HFFc6 (cell line): ENCODE data around the gene HS6ST2. TPM values are rescaled to one million over a fixed set of nuclear protein-coding genes. Genes with fewer than 3 reads are reported as not detected.

Experiments used
- DNase-seq: peaks from one replicate; pipeline ENCODE4 v3.0.0-alpha.2; 2018
- H3K27ac Mint-ChIP-seq: 2 replicates; pipeline ENCODE4 v1.8.0; 2020; ENCODE audit warnings: mild to moderate bottlenecking, mixed read lengths
- H3K27me3 Mint-ChIP-seq: 2 replicates; pipeline ENCODE4 v1.8.0; 2021; ENCODE audit warnings: mild to moderate bottlenecking, moderate library complexity, mixed read lengths; ENCODE audit not compliant: insufficient read depth
- H3K36me3 Mint-ChIP-seq: 2 replicates; pipeline ENCODE4 v1.8.0; 2021; ENCODE audit warnings: low read depth, mixed read lengths
- H3K4me1 Mint-ChIP-seq: 2 replicates; pipeline ENCODE4 v1.8.0; 2020; ENCODE audit warnings: low read depth, mixed read lengths
- H3K4me3 Mint-ChIP-seq: 2 replicates; pipeline ENCODE4 v1.8.0; 2020; ENCODE audit warnings: mild to moderate bottlenecking, moderate library complexity, mixed read lengths
- H3K9me3 Mint-ChIP-seq: 2 replicates; pipeline ENCODE4 v1.8.0; 2020; ENCODE audit warnings: mild to moderate bottlenecking, mixed read lengths
- total RNA-seq, 6 experiments: library from RNA; stranded (reverse); fragmentation: NEBNext Ultra II Directional; extraction: Animal tissue kit (Norgen Biotek cat#: 25700); gene quantifications; 2 replicates in 1 of 6; 3 replicates in 5 of 6; pipeline ENCODE4 v1.2.3, GENCODE V29; 2021
- TF ChIP-seq, protein P1 (sequence below): fragments of 200-600 bp; sonication (generic); IDR thresholded peaks from 2 replicates; pipeline ENCODE4 v1.5.0; 2021; ENCODE audit warnings: antibody characterized with exemption, mild to moderate bottlenecking

Gene HS6ST2
- total RNA-seq, 6 experiments from 2014 or later = not detected

DNA sequence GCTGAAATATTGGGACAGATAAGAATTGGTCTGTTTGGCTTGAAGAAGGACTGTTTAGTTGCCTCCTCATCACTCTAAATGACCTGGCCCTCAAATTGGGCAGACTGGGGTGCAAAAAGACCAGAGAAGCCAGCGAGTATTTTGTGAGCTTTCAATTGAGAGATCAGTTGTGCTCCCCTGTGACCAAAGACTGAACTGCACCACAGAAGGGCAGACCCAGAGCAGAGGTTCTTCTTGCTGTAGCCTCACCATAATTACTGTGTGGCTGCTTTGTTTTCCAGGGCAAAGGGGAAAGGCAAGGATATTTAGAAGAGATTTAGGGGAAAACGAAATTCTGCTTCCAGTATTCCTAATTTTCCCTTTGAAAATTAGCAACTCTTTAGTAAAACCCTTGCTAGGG, 365.5 kb downstream of the HS6ST2 start:
- DNase-seq = no peak
- H3K4me3 Mint-ChIP-seq = no peak overlapping the region

DNA sequence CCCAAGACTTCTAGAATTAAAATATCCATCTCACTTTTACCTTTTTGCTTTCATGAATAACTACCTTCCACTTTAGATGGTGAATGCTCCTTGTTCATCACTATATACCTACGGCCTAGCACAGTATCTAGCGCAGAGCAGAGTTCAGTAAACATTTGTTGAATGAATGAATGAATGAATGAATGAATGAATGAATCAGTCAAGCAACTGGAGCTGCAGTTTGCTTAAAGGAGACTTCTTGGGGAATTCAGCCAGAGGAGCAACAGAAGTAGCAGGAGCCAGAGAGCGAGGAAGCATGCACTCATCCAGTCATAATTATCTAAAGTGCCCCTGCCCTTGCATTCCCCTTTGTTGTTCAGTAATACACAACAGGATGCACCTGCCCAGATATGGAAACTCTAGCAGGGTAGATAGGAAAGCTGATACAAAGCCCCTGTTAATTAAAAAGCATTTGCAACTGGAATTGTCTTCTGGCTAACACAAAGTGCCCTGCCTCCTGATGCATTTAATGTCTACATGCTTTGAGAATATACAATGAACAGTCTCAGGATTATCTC, 366.6 kb downstream of the HS6ST2 start:
- H3K4me1 Mint-ChIP-seq = no peaks in the 10 kb centered on the region
- H3K36me3 Mint-ChIP-seq = no peaks in the 10 kb centered on the region
- H3K4me3 Mint-ChIP-seq = no peak overlapping the region
- TF ChIP-seq, protein P1, sequence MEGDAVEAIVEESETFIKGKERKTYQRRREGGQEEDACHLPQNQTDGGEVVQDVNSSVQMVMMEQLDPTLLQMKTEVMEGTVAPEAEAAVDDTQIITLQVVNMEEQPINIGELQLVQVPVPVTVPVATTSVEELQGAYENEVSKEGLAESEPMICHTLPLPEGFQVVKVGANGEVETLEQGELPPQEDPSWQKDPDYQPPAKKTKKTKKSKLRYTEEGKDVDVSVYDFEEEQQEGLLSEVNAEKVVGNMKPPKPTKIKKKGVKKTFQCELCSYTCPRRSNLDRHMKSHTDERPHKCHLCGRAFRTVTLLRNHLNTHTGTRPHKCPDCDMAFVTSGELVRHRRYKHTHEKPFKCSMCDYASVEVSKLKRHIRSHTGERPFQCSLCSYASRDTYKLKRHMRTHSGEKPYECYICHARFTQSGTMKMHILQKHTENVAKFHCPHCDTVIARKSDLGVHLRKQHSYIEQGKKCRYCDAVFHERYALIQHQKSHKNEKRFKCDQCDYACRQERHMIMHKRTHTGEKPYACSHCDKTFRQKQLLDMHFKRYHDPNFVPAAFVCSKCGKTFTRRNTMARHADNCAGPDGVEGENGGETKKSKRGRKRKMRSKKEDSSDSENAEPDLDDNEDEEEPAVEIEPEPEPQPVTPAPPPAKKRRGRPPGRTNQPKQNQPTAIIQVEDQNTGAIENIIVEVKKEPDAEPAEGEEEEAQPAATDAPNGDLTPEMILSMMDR = no peak
- peaks cover 4% of the 10 kb centered on the region for H3K27me3 Mint-ChIP-seq
- no peak for DNase-seq
- no peaks in the 10 kb centered on the region for H3K9me3 Mint-ChIP-seq
- no peak overlapping the region for H3K27ac Mint-ChIP-seq

More for the DNA sequence above, 365.5 kb downstream of the HS6ST2 start:
- peaks cover 4% of the 10 kb centered on the region for H3K27me3 Mint-ChIP-seq
- H3K9me3 Mint-ChIP-seq = no peaks in the 10 kb centered on the region
- no peaks in the 10 kb centered on the region for H3K36me3 Mint-ChIP-seq
- TF ChIP-seq, protein P1 = peak; percentile 30; the same call in 1 of the 2 replicates
- H3K4me1 Mint-ChIP-seq = no peaks in the 10 kb centered on the region
- no peak overlapping the region for H3K27ac Mint-ChIP-seq

DNA sequence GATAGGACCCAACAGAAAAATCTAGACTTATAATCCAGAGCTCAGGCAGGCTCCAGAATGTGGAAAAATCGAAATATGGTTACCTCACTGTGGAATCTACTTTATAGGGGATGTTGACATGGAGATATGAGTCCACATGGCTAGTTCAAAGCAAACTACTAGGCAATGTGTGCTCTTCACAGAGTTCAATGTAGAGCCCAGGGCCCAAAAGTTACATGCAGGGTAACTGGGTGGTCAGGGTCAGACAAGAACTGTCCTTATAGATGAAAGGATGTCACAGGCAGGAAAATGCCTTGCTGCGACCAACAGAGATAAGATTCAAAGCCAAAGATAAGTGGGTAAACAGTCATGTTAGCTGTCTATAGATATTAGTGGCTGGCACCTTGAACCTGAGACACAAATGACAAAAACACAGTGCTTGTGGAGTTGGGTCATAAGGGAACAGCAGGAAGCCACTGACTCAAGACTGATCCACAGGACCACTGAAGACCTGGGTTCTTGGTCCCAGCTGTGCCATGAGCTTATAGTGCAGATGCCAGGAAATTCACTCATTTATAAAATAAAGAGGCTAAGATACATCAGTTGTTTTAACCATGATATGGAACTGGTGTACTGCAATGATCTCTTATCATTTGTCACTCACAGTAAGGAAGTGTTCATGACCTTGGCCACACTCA, 367.9 kb downstream of the HS6ST2 start:
- peaks cover 4% of the 10 kb centered on the region for H3K27me3 Mint-ChIP-seq
- H3K27ac Mint-ChIP-seq = no peak overlapping the region
- TF ChIP-seq, protein P1 = no peak
- H3K36me3 Mint-ChIP-seq = no peaks in the 10 kb centered on the region
- H3K4me3 Mint-ChIP-seq = no peak overlapping the region
- H3K4me1 Mint-ChIP-seq = no peaks in the 10 kb centered on the region
- DNase-seq = no peak
- H3K9me3 Mint-ChIP-seq = no peaks in the 10 kb centered on the region

DNA sequence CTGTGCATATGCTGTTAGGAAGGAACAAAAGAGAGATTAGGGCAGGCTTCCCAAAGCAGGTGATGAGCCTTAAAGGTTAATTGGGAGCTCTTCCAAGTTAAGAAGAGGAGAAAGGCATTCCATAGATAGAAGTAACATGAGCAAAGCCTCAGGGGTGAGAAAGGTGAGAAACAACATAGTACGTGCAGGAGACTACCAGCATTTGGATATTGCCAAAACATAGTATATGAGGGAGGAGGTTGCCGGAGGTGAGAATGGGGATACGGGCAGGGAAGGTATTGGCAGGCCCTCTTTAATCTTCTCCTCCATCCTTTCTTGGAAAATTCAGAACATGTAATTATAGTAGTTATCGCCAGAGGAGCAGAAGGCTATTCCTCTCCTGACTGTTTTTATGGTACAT, 373.5 kb downstream of the HS6ST2 start:
- Mint-ChIP-seq H3K9me3 (no peaks in the 10 kb centered on the region), H3K27ac (no peak overlapping the region), H3K36me3 (no peaks in the 10 kb centered on the region), H3K4me3 (no peak overlapping the region), H3K27me3 (0 out of 2 replicates have a peak, but pooled peaks cover 2% of the 10 kb centered on the region), H3K4me1 (no peaks in the 10 kb centered on the region)
- DNase-seq = no peak
- TF ChIP-seq, protein P1 = no peak

DNA sequence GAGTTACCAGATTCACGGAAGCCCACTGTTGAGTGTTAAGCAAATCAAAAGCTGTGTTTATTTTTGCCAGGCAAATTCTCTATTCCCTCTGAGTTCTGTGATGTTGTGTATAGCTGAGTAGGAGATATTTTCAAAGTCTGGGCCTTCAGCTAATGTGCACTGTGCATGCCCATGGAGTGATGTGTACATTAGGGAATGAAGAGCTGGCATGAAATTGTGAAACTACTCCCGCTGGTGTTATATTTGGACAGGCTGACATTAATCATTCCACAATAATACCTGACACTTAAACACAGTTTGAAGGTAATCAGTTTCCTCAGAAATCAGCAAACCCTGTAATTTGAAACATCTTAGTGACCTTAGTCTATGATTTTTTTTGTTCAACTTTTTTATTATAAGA, 381.5 kb downstream of the HS6ST2 start:
- no peaks in the 10 kb centered on the region for H3K9me3 Mint-ChIP-seq
- peaks cover 2% of the 10 kb centered on the region; the same call in 1 of the 2 replicates for H3K27me3 Mint-ChIP-seq
- TF ChIP-seq, protein P1 = no peak
- no peaks in the 10 kb centered on the region for H3K36me3 Mint-ChIP-seq
- no peaks in the 10 kb centered on the region for H3K4me1 Mint-ChIP-seq
- no peak overlapping the region for H3K27ac Mint-ChIP-seq
- H3K4me3 Mint-ChIP-seq = no peak overlapping the region
- no peak for DNase-seq

Other genes with a start within 250 kb of the HS6ST2 start
- gene USP26, start 138.5 kb upstream of the HS6ST2 start, total RNA-seq = not detected